Measurements from ENCODE around the gene MAGEA6.
"Not testable (repeated sequence)": the region's sequence is repeated elsewhere in the genome, so short reads cannot be mapped to it uniquely, and the experiment has no call there.

The MAGEA6 gene

GRCh38 chrX:152769549-152770289 is at the start of gene MAGEA6:
MAGEA6 (minus strand) TSS chrX:152769689; CDS start chrX:152767650, 2,039 bp downstream.
- H3K4me3 ChIP-seq (ENCODE audit: low read depth in 1 of 2, low read length in 2 of 2); H3K36me3 ChIP-seq (ENCODE audit: control insufficient read depth in 1 of 2, insufficient read depth in 2 of 2, low read length in 2 of 2); H3K9me3 ChIP-seq (ENCODE audit: control insufficient read depth in 1 of 2, low read length in 2 of 2); H3K27me3 ChIP-seq (ENCODE audit: low read depth, low read length); H3K4me1 ChIP-seq (ENCODE audit: control insufficient read depth in 1 of 2, insufficient read depth in 2 of 2, low read length in 2 of 2); H3K27ac ChIP-seq (ENCODE audit: low read length): not testable (repeated sequence)

- no peaks in the 10 kb centered on the region for H3K36me3 ChIP-seq (ENCODE audit: control insufficient read depth in 1 of 2, insufficient read depth in 2 of 2, low read length in 2 of 2)
- H3K27me3 ChIP-seq (ENCODE audit: low read depth, low read length), result no peaks in the 10 kb centered on the region
- H3K4me3 ChIP-seq (ENCODE audit: low read depth in 1 of 2, low read length in 2 of 2), result no peak overlapping the region
- no peaks in the 10 kb centered on the region for H3K9me3 ChIP-seq (ENCODE audit: control insufficient read depth in 1 of 2, low read length in 2 of 2)
- no peaks in the 10 kb centered on the region for H3K4me1 ChIP-seq (ENCODE audit: control insufficient read depth in 1 of 2, insufficient read depth in 2 of 2, low read length in 2 of 2)
- no peak overlapping the region for H3K27ac ChIP-seq (ENCODE audit: low read length)
Observed at GRCh38 chrX:152819266-152819665, 49.8 kb upstream of the MAGEA6 start.

GRCh38 chrX:152818356-152818755 is 48.9 kb upstream of the MAGEA6 start:
- Histone ChIP-seq H3K9me3 (ENCODE audit: control insufficient read depth in 1 of 2, low read length in 2 of 2) (no peaks in the 10 kb centered on the region), H3K36me3 (ENCODE audit: control insufficient read depth in 1 of 2, insufficient read depth in 2 of 2, low read length in 2 of 2) (no peaks in the 10 kb centered on the region), H3K27me3 (ENCODE audit: low read depth, low read length) (no peaks in the 10 kb centered on the region), H3K4me3 (ENCODE audit: low read depth in 1 of 2, low read length in 2 of 2) (no peak overlapping the region), H3K4me1 (ENCODE audit: control insufficient read depth in 1 of 2, insufficient read depth in 2 of 2, low read length in 2 of 2) (no peaks in the 10 kb centered on the region), H3K27ac (ENCODE audit: low read length) (no peak overlapping the region)

- no peak overlapping the region for H3K27ac ChIP-seq (ENCODE audit: low read length)
- no peaks in the 10 kb centered on the region for H3K36me3 ChIP-seq (ENCODE audit: control insufficient read depth in 1 of 2, insufficient read depth in 2 of 2, low read length in 2 of 2)
- H3K9me3 ChIP-seq (ENCODE audit: control insufficient read depth in 1 of 2, low read length in 2 of 2), result no peaks in the 10 kb centered on the region
- no peak overlapping the region for H3K4me3 ChIP-seq (ENCODE audit: low read depth in 1 of 2, low read length in 2 of 2)
- no peaks in the 10 kb centered on the region for H3K27me3 ChIP-seq (ENCODE audit: low read depth, low read length)
- no peaks in the 10 kb centered on the region for H3K4me1 ChIP-seq (ENCODE audit: control insufficient read depth in 1 of 2, insufficient read depth in 2 of 2, low read length in 2 of 2)
Observed at GRCh38 chrX:152817078-152817764, 47.7 kb upstream of the MAGEA6 start.

GRCh38 chrX:152814048-152814447 is 44.6 kb upstream of the MAGEA6 start:
- Histone ChIP-seq H3K27ac (ENCODE audit: low read length) (no peak overlapping the region), H3K4me3 (ENCODE audit: low read depth in 1 of 2, low read length in 2 of 2) (no peak overlapping the region), H3K36me3 (ENCODE audit: control insufficient read depth in 1 of 2, insufficient read depth in 2 of 2, low read length in 2 of 2) (no peaks in the 10 kb centered on the region), H3K4me1 (ENCODE audit: control insufficient read depth in 1 of 2, insufficient read depth in 2 of 2, low read length in 2 of 2) (no peaks in the 10 kb centered on the region), H3K27me3 (ENCODE audit: low read depth, low read length) (no peaks in the 10 kb centered on the region), H3K9me3 (ENCODE audit: control insufficient read depth in 1 of 2, low read length in 2 of 2) (no peaks in the 10 kb centered on the region)

- Histone ChIP-seq H3K36me3 (ENCODE audit: control insufficient read depth in 1 of 2, insufficient read depth in 2 of 2, low read length in 2 of 2) (no peaks in the 10 kb centered on the region), H3K4me3 (ENCODE audit: low read depth in 1 of 2, low read length in 2 of 2) (no peak overlapping the region), H3K27me3 (ENCODE audit: low read depth, low read length) (no peaks in the 10 kb centered on the region), H3K9me3 (ENCODE audit: control insufficient read depth in 1 of 2, low read length in 2 of 2) (no peaks in the 10 kb centered on the region), H3K27ac (ENCODE audit: low read length) (no peak overlapping the region), H3K4me1 (ENCODE audit: control insufficient read depth in 1 of 2, insufficient read depth in 2 of 2, low read length in 2 of 2) (no peaks in the 10 kb centered on the region)
Observed at GRCh38 chrX:152813206-152813605, 43.7 kb upstream of the MAGEA6 start.

GRCh38 chrX:152810403-152810802 is 40.9 kb upstream of the MAGEA6 start:
- Histone ChIP-seq H3K4me1 (ENCODE audit: control insufficient read depth in 1 of 2, insufficient read depth in 2 of 2, low read length in 2 of 2) (no peaks in the 10 kb centered on the region), H3K36me3 (ENCODE audit: control insufficient read depth in 1 of 2, insufficient read depth in 2 of 2, low read length in 2 of 2) (no peaks in the 10 kb centered on the region), H3K9me3 (ENCODE audit: control insufficient read depth in 1 of 2, low read length in 2 of 2) (no peaks in the 10 kb centered on the region), H3K27ac (ENCODE audit: low read length) (no peak overlapping the region), H3K4me3 (ENCODE audit: low read depth in 1 of 2, low read length in 2 of 2) (no peak overlapping the region), H3K27me3 (ENCODE audit: low read depth, low read length) (no peaks in the 10 kb centered on the region)

- H3K4me3 ChIP-seq (ENCODE audit: low read depth in 1 of 2, low read length in 2 of 2), result no peak overlapping the region
- H3K27ac ChIP-seq (ENCODE audit: low read length), result no peak overlapping the region
- H3K27me3 ChIP-seq (ENCODE audit: low read depth, low read length), result no peaks in the 10 kb centered on the region
Observed at GRCh38 chrX:152806035-152806434, 36.5 kb upstream of the MAGEA6 start.

GRCh38 chrX:152798945-152799344 is 29.5 kb upstream of the MAGEA6 start:
- H3K27ac ChIP-seq (ENCODE audit: low read length), result no peak overlapping the region
- no peak overlapping the region for H3K4me3 ChIP-seq (ENCODE audit: low read depth in 1 of 2, low read length in 2 of 2)
- no peaks in the 10 kb centered on the region for H3K9me3 ChIP-seq (ENCODE audit: control insufficient read depth in 1 of 2, low read length in 2 of 2)
- H3K4me1 ChIP-seq (ENCODE audit: control insufficient read depth in 1 of 2, insufficient read depth in 2 of 2, low read length in 2 of 2), result no peaks in the 10 kb centered on the region
- H3K36me3 ChIP-seq (ENCODE audit: control insufficient read depth in 1 of 2, insufficient read depth in 2 of 2, low read length in 2 of 2), result no peaks in the 10 kb centered on the region
- no peaks in the 10 kb centered on the region for H3K27me3 ChIP-seq (ENCODE audit: low read depth, low read length)

More at GRCh38 chrX:152806035-152806434, 36.5 kb upstream of the MAGEA6 start:
- H3K9me3 ChIP-seq (ENCODE audit: control insufficient read depth in 1 of 2, low read length in 2 of 2), result no peaks in the 10 kb centered on the region
- H3K36me3 ChIP-seq (ENCODE audit: control insufficient read depth in 1 of 2, insufficient read depth in 2 of 2, low read length in 2 of 2), result no peaks in the 10 kb centered on the region
- no peaks in the 10 kb centered on the region for H3K4me1 ChIP-seq (ENCODE audit: control insufficient read depth in 1 of 2, insufficient read depth in 2 of 2, low read length in 2 of 2)

- not testable (repeated sequence) for H3K36me3 ChIP-seq (ENCODE audit: control insufficient read depth in 1 of 2, insufficient read depth in 2 of 2, low read length in 2 of 2); H3K4me3 ChIP-seq (ENCODE audit: low read depth in 1 of 2, low read length in 2 of 2); H3K27ac ChIP-seq (ENCODE audit: low read length); H3K4me1 ChIP-seq (ENCODE audit: control insufficient read depth in 1 of 2, insufficient read depth in 2 of 2, low read length in 2 of 2); H3K27me3 ChIP-seq (ENCODE audit: low read depth, low read length); H3K9me3 ChIP-seq (ENCODE audit: control insufficient read depth in 1 of 2, low read length in 2 of 2)
Observed at GRCh38 chrX:152787062-152787461, 17.6 kb upstream of the MAGEA6 start.

- not testable (repeated sequence) for H3K27ac ChIP-seq (ENCODE audit: low read length); H3K36me3 ChIP-seq (ENCODE audit: control insufficient read depth in 1 of 2, insufficient read depth in 2 of 2, low read length in 2 of 2); H3K9me3 ChIP-seq (ENCODE audit: control insufficient read depth in 1 of 2, low read length in 2 of 2); H3K4me3 ChIP-seq (ENCODE audit: low read depth in 1 of 2, low read length in 2 of 2); H3K27me3 ChIP-seq (ENCODE audit: low read depth, low read length); H3K4me1 ChIP-seq (ENCODE audit: control insufficient read depth in 1 of 2, insufficient read depth in 2 of 2, low read length in 2 of 2)
Observed at GRCh38 chrX:152766562-152766961, 2.9 kb downstream of the MAGEA6 start.

- H3K4me3 ChIP-seq (ENCODE audit: low read depth in 1 of 2, low read length in 2 of 2); H3K36me3 ChIP-seq (ENCODE audit: control insufficient read depth in 1 of 2, insufficient read depth in 2 of 2, low read length in 2 of 2); H3K27me3 ChIP-seq (ENCODE audit: low read depth, low read length); H3K9me3 ChIP-seq (ENCODE audit: control insufficient read depth in 1 of 2, low read length in 2 of 2); H3K27ac ChIP-seq (ENCODE audit: low read length); H3K4me1 ChIP-seq (ENCODE audit: control insufficient read depth in 1 of 2, insufficient read depth in 2 of 2, low read length in 2 of 2): not testable (repeated sequence)
Observed at GRCh38 chrX:152761582-152761981, 7.9 kb downstream of the MAGEA6 start.

Measured in muscle layer of duodenum (tissue), 2 donors.